Thoracic aorta (tissue), 2 donors: ENCODE data around the gene RGL1. TPM values are rescaled to one million over a fixed set of nuclear protein-coding genes. Genes with fewer than 3 reads are reported as not detected.

Experiments used
- ATAC-seq: fragments of 150-250 bp; one replicate; pipeline ENCODE4 v1.8.0; 2017; ENCODE audit warnings: low read depth; ENCODE audit not compliant: insufficient number of reproducible peaks, low FRiP score
- DNase-seq: peaks from one replicate; pipeline ENCODE4 v3.0.0-alpha.2; 2020; ENCODE audit warnings: low spot score
- H3K27ac ChIP-seq, 2 donors: fragments of 200-600 bp; sonication (generic); 1 replicate in 1 of 2; 2 replicates in 1 of 2; pipeline ENCODE4 v1.5.1; 2016; ENCODE audit warnings: mild to moderate bottlenecking in 2 of 2, moderate library complexity in 2 of 2
- H3K27me3 ChIP-seq: fragments of 200-600 bp; sonication (generic); replicated peaks from 2 replicates; pipeline ENCODE4 v1.6.0; 2016; ENCODE audit warnings: mild to moderate bottlenecking; ENCODE audit not compliant: insufficient read depth
- H3K36me3 ChIP-seq: fragments of 200-600 bp; sonication (generic); one replicate; pipeline ENCODE4 v1.5.1; 2016
- H3K4me1 ChIP-seq, 2 donors: fragments of 200-600 bp; sonication (generic); 1 replicate in 1 of 2; 2 replicates in 1 of 2; pipeline versions ENCODE4 v1.5.1 to v1.6.0; 2016; ENCODE audit warnings: low read depth in 2 of 2, mild to moderate bottlenecking in 1 of 2; ENCODE audit not compliant: control insufficient read depth in 1 of 2
- H3K4me3 ChIP-seq: fragments of 200-600 bp; sonication (generic); 2 replicates; pipeline ENCODE4 v1.5.1; 2016; ENCODE audit warnings: mild to moderate bottlenecking
- H3K9me3 ChIP-seq: fragments of 200-600 bp; sonication (generic); 2 replicates; pipeline ENCODE4 v1.5.1; 2016
- CTCF ChIP-seq: fragments of 200-600 bp; sonication (generic); IDR thresholded peaks from one replicate; pipeline ENCODE4 v1.5.1; 2019; ENCODE audit warnings: antibody characterized with exemption
- total RNA-seq, 2 donors: library from RNA; depleted of rRNA; stranded (reverse); fragments of >200 nt; gene quantifications; one replicate each; pipeline versions ENCODE4 v1.1.0 to v1.2.3, GENCODE V29; 2016

RGL1 gene
- total RNA-seq, 2 donors from 2014 or later, result 27.6 to 35.7 TPM

- no peak overlapping the region for H3K27ac ChIP-seq
- ATAC-seq (no peak), DNase-seq (no peak)
- H3K9me3 ChIP-seq, result no peaks in the 10 kb centered on the region
- H3K27me3 ChIP-seq, result no peaks in the 10 kb centered on the region
- no peaks in the 10 kb centered on the region for H3K36me3 ChIP-seq
- peaks cover 4 to 12% of the 10 kb centered on the region in 2 donors for H3K4me1 ChIP-seq
- H3K4me3 ChIP-seq, result no peak overlapping the region
- TF ChIP-seq CTCF, result no peak
Measured at GRCh38 chr1:183801649-183802048, 3.3 kb upstream of the RGL1 start.

GRCh38 chr1:183804387-183804786 is 533 bp upstream of the RGL1 start:
- peak overlapping the region; percentile 2 to 38 for H3K27ac ChIP-seq
- peak overlapping the region; percentile 73 for H3K4me3 ChIP-seq
- H3K36me3 ChIP-seq, result no peaks in the 10 kb centered on the region
- TF ChIP-seq CTCF, result no peak
- ATAC-seq (no peak), DNase-seq (no peak)
- H3K4me1 ChIP-seq, result peaks cover 12 to 28% of the 10 kb centered on the region in 2 donors
- H3K27me3 ChIP-seq, result no peaks in the 10 kb centered on the region
- H3K9me3 ChIP-seq, result no peaks in the 10 kb centered on the region

GRCh38 chr1:183806125-183806524 is 1.2 kb downstream of the RGL1 start:
- Histone ChIP-seq H3K27ac (peak overlapping the region; percentile 21 to 30), H3K4me1 (peaks cover 12 to 39% of the 10 kb centered on the region in 2 donors), H3K9me3 (no peaks in the 10 kb centered on the region), H3K4me3 (peak overlapping the region; percentile 73), H3K27me3 (no peaks in the 10 kb centered on the region), H3K36me3 (no peaks in the 10 kb centered on the region)
- TF ChIP-seq CTCF, result no peak
- DNase-seq (no peak), ATAC-seq (no peak)

- H3K36me3 ChIP-seq, result no peaks in the 10 kb centered on the region
- no peaks in the 10 kb centered on the region for H3K9me3 ChIP-seq
- no peak for TF ChIP-seq CTCF
- H3K4me3 ChIP-seq, result peak overlapping the region; percentile 73
- H3K27me3 ChIP-seq, result no peaks in the 10 kb centered on the region
- DNase-seq (no peak), ATAC-seq (no peak)
- H3K4me1 ChIP-seq, result peaks cover 12 to 39% of the 10 kb centered on the region in 2 donors
- H3K27ac ChIP-seq, result peak overlapping the region in 1 of 2 donors; percentile 21
Measured at GRCh38 chr1:183806675-183807074, 1.8 kb downstream of the RGL1 start.

- no peaks in the 10 kb centered on the region for H3K27me3 ChIP-seq
- H3K4me1 ChIP-seq, result peaks cover 18 to 47% of the 10 kb centered on the region in 2 donors
- H3K4me3 ChIP-seq, result peak overlapping the region; percentile 73
- H3K36me3 ChIP-seq, result no peaks in the 10 kb centered on the region
- ATAC-seq (no peak), DNase-seq (no peak)
- TF ChIP-seq CTCF, result no peak
- no peak overlapping the region for H3K27ac ChIP-seq
- H3K9me3 ChIP-seq, result no peaks in the 10 kb centered on the region
Measured at GRCh38 chr1:183807549-183808168, 2.7 kb downstream of the RGL1 start.
